NCI-H128 (cell line): ENCODE data around the gene CAMKMT.

ENCODE experiments used
- DNase-seq: peaks from one replicate; lab custom pipeline; 2025; ENCODE audit not compliant: unreplicated experiment; lab: John Stamatoyannopoulos, UW

The CAMKMT gene

GRCh38 chr2:44723921-44724320 lies 362.2 kb downstream of the CAMKMT start:
- no peak for DNase-seq

- DNase-seq, result no peak
Observed at GRCh38 chr2:44730593-44730992, 368.8 kb downstream of the CAMKMT start.

- DNase-seq, result no peak
Observed at GRCh38 chr2:44731505-44731904, 369.8 kb downstream of the CAMKMT start.

GRCh38 chr2:44736270-44736942 lies 374.7 kb downstream of the CAMKMT start:
- no peak for DNase-seq

- no peak for DNase-seq
Observed at GRCh38 chr2:44740678-44741077, 378.9 kb downstream of the CAMKMT start.

GRCh38 chr2:44741507-44741906 lies 379.8 kb downstream of the CAMKMT start:
- DNase-seq, result no peak

GRCh38 chr2:44742057-44742456 lies 380.3 kb downstream of the CAMKMT start:
- DNase-seq, result no peak

GRCh38 chr2:44743473-44743872 lies 381.7 kb downstream of the CAMKMT start:
- no peak for DNase-seq

GRCh38 chr2:44744961-44745892 lies 383.5 kb downstream of the CAMKMT start:
- peak; percentile 38 for DNase-seq

GRCh38 chr2:44745922-44746766 lies 384.4 kb downstream of the CAMKMT start:
- DNase-seq, result no peak

GRCh38 chr2:44746856-44747615 lies 385.3 kb downstream of the CAMKMT start:
- DNase-seq, result no peak

- DNase-seq, result no peak
Observed at GRCh38 chr2:44747794-44748193, 386.0 kb downstream of the CAMKMT start.

GRCh38 chr2:44751754-44752479 lies 390.2 kb downstream of the CAMKMT start:
- DNase-seq, result no peak

GRCh38 chr2:44752761-44753160 lies 391.0 kb downstream of the CAMKMT start:
- DNase-seq, result no peak

- no peak for DNase-seq
Observed at GRCh38 chr2:44753552-44754285, 392.0 kb downstream of the CAMKMT start.

- no peak for DNase-seq
Observed at GRCh38 chr2:44758591-44758990, 396.8 kb downstream of the CAMKMT start.

GRCh38 chr2:44759823-44760222 lies 398.1 kb downstream of the CAMKMT start:
- no peak for DNase-seq

- DNase-seq, result no peak
Observed at GRCh38 chr2:44763275-44763782, 401.6 kb downstream of the CAMKMT start.

GRCh38 chr2:44766220-44766619 lies 404.5 kb downstream of the CAMKMT start:
- DNase-seq, result no peak
